GM23338 (cell line): ENCODE data around the gene VSTM2B. TPM values are rescaled to one million over a fixed set of nuclear protein-coding genes. Genes with fewer than 3 reads are reported as not detected.

ENCODE experiments used
- ATAC-seq: fragments of 200-7000 bp; cut with Tn5 transposase; 3 replicates; pipeline ENCODE4 v1.9.1; 2020
- DNase-seq: peaks from one replicate; pipeline ENCODE4 v3.0.0-alpha.2; 2015; ENCODE audit warnings: low spot score
- H2AFZ ChIP-seq: fragments of 200-600 bp; sonication (generic); 2 replicates; pipeline ENCODE4 v1.8.0; 2016; ENCODE audit warnings: antibody characterized with exemption, mild to moderate bottlenecking, moderate library complexity
- H3F3A ChIP-seq: fragments of 200-600 bp; sonication (generic); replicated peaks from 2 replicates; pipeline ENCODE4 v1.8.0; 2017; ENCODE audit warnings: antibody characterized with exemption, mixed run types, low read depth
- H3K27ac ChIP-seq: fragments of 200-600 bp; sonication (generic); 2 replicates; pipeline ENCODE4 v1.6.1; 2016; ENCODE audit warnings: low read depth
- H3K27me3 ChIP-seq: fragments of 200-600 bp; sonication (generic); 2 replicates; pipeline ENCODE4 v1.8.0; 2016; ENCODE audit warnings: mild to moderate bottlenecking, mixed run types, moderate library complexity; ENCODE audit not compliant: insufficient read depth
- H3K36me3 ChIP-seq: fragments of 200-600 bp; sonication (generic); 2 replicates; pipeline ENCODE4 v1.8.0; 2016; ENCODE audit warnings: mild to moderate bottlenecking; ENCODE audit not compliant: insufficient read depth
- H3K4me1 ChIP-seq: fragments of 200-600 bp; sonication (generic); 2 replicates; pipeline ENCODE4 v1.8.0; 2016; ENCODE audit warnings: mild to moderate bottlenecking, moderate library complexity; ENCODE audit not compliant: insufficient read depth
- H3K4me2 ChIP-seq: fragments of 200-600 bp; sonication (generic); 2 replicates; pipeline ENCODE4 v1.7.1; 2017; ENCODE audit warnings: mixed run types
- H3K4me3 ChIP-seq: fragments of 200-600 bp; sonication (generic); 2 replicates; pipeline ENCODE4 v1.6.1; 2016; ENCODE audit warnings: mixed run types
- H3K79me2 ChIP-seq: fragments of 200-600 bp; sonication (generic); replicated peaks from 2 replicates; pipeline ENCODE4 v1.8.0; 2017; ENCODE audit warnings: mild to moderate bottlenecking; ENCODE audit not compliant: insufficient read depth
- H3K9me2 ChIP-seq: fragments of 200-600 bp; sonication (generic); 2 replicates; pipeline ENCODE4 v1.8.0; 2017; ENCODE audit not compliant: insufficient read depth
- H4K20me1 ChIP-seq: fragments of 200-600 bp; sonication (generic); replicated peaks from 2 replicates; pipeline ENCODE4 v1.8.0; 2017; ENCODE audit warnings: mild to moderate bottlenecking; ENCODE audit not compliant: insufficient read depth
- H3K27ac Mint-ChIP-seq: 2 replicates; pipeline ENCODE4 v1.8.0; 2020; ENCODE audit warnings: inconsistent platforms, mild to moderate bottlenecking, moderate library complexity, mixed read lengths
- H3K27me3 Mint-ChIP-seq: 3 replicates; pipeline ENCODE4 v1.8.0; 2022; ENCODE audit warnings: low read depth, mild to moderate bottlenecking, moderate library complexity, mixed read lengths, inconsistent platforms; ENCODE audit not compliant: insufficient read depth, poor library complexity
- H3K36me3 Mint-ChIP-seq: 3 replicates; pipeline ENCODE4 v1.8.0; 2021; ENCODE audit warnings: low read depth, mild to moderate bottlenecking, inconsistent platforms, moderate library complexity, mixed read lengths
- H3K4me1 Mint-ChIP-seq: 3 replicates; pipeline ENCODE4 v1.8.0; 2020; ENCODE audit warnings: mild to moderate bottlenecking, inconsistent platforms, mixed read lengths
- H3K4me3 Mint-ChIP-seq: 3 replicates; pipeline ENCODE4 v1.8.0; 2021; ENCODE audit warnings: moderate library complexity, mild to moderate bottlenecking, inconsistent platforms, mixed read lengths
- H3K9me3 Mint-ChIP-seq: 3 replicates; pipeline ENCODE4 v1.8.0; 2020; ENCODE audit warnings: moderate library complexity, mild to moderate bottlenecking, inconsistent platforms, mixed read lengths
- EZH2 ChIP-seq: fragments of 200-600 bp; sonication (generic); IDR thresholded peaks from one replicate; pipeline ENCODE4 v1.8.0; 2017; ENCODE audit warnings: antibody characterized with exemption, mild to moderate bottlenecking, low read depth; ENCODE audit not compliant: unreplicated experiment
- EZH2phosphoT487 ChIP-seq: fragments of 200-600 bp; sonication (generic); IDR thresholded peaks from one replicate; pipeline ENCODE4 v1.8.1; 2018; ENCODE audit warnings: antibody characterized with exemption; ENCODE audit not compliant: unreplicated experiment
- POLR2AphosphoS5 ChIP-seq: IDR thresholded peaks from 2 replicates; pipeline ENCODE4 v1.6.1; 2016; ENCODE audit warnings: antibody characterized with exemption, low read depth
- ZNF331 ChIP-seq: fragments of 250-450 bp; sonication (Bioruptor Pico); IDR thresholded peaks from 2 replicates; pipeline ENCODE4 v1.5.0; 2020; ENCODE audit warnings: low read depth, mild to moderate bottlenecking, moderate library complexity
- polyA plus RNA-seq: library from polyadenylated mRNA; unstranded; fragments of >200 nt; fragmentation: Nextera tagmentation; extraction: Ambion mirVana; gene quantifications from 2 replicates; pipeline ENCODE4 v1.2.1, GENCODE V29; 2016
- total RNA-seq: library from RNA; depleted of rRNA; stranded (reverse); fragments of >200 nt; shearing (Covaris generic); gene quantifications from 2 replicates; pipeline ENCODE4 v1.2.3, GENCODE V29; 2014
- TF ChIP-seq, protein P1 (sequence below), 2 experiments: fragments of 200-600 bp in 1 of 2; sonication (generic) in 1 of 2; conservative IDR thresholded peaks; 2 replicates each; pipeline versions ENCODE4 v1.5.1 to v1.6.1; 2016 to 2017; ENCODE audit warnings: antibody characterized with exemption in 2 of 2, low read depth in 2 of 2, mild to moderate bottlenecking in 2 of 2, moderate library complexity in 1 of 2
- TF ChIP-seq, protein P2 (sequence below): IDR thresholded peaks from one replicate; pipeline ENCODE4 v1.6.1; 2018; ENCODE audit warnings: antibody characterized with exemption; ENCODE audit not compliant: unreplicated experiment

Gene VSTM2B
- total and polyA plus RNA-seq, 2 experiments from 2014 or later = 1.2 to 1.8 TPM

DNA sequence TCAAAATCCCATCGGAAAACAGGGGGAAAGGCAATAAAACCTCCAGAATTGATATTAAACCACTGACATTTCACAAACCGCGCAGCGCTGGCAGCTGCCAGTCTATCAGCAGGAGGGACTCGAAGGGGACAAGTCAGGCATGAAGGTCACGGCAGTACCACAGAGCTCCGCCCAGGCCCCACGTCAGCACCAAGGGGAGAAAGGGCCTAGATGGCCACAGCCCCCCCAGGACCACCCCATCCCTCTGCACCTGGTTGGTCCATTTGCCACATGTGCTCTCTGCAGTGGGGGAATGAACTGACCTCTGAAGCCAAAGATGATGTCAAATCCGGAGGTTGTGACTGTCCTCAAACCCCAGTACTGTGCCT, 9.5 kb upstream of the VSTM2B start:
- no peak for TF ChIP-seq EZH2phosphoT487
- TF ChIP-seq, protein P1, sequence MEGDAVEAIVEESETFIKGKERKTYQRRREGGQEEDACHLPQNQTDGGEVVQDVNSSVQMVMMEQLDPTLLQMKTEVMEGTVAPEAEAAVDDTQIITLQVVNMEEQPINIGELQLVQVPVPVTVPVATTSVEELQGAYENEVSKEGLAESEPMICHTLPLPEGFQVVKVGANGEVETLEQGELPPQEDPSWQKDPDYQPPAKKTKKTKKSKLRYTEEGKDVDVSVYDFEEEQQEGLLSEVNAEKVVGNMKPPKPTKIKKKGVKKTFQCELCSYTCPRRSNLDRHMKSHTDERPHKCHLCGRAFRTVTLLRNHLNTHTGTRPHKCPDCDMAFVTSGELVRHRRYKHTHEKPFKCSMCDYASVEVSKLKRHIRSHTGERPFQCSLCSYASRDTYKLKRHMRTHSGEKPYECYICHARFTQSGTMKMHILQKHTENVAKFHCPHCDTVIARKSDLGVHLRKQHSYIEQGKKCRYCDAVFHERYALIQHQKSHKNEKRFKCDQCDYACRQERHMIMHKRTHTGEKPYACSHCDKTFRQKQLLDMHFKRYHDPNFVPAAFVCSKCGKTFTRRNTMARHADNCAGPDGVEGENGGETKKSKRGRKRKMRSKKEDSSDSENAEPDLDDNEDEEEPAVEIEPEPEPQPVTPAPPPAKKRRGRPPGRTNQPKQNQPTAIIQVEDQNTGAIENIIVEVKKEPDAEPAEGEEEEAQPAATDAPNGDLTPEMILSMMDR (conservative IDR thresholded peaks at IDR 0.05; ENCODE audit: low read depth in 2 of 2) = no peak
- TF ChIP-seq, protein P2, sequence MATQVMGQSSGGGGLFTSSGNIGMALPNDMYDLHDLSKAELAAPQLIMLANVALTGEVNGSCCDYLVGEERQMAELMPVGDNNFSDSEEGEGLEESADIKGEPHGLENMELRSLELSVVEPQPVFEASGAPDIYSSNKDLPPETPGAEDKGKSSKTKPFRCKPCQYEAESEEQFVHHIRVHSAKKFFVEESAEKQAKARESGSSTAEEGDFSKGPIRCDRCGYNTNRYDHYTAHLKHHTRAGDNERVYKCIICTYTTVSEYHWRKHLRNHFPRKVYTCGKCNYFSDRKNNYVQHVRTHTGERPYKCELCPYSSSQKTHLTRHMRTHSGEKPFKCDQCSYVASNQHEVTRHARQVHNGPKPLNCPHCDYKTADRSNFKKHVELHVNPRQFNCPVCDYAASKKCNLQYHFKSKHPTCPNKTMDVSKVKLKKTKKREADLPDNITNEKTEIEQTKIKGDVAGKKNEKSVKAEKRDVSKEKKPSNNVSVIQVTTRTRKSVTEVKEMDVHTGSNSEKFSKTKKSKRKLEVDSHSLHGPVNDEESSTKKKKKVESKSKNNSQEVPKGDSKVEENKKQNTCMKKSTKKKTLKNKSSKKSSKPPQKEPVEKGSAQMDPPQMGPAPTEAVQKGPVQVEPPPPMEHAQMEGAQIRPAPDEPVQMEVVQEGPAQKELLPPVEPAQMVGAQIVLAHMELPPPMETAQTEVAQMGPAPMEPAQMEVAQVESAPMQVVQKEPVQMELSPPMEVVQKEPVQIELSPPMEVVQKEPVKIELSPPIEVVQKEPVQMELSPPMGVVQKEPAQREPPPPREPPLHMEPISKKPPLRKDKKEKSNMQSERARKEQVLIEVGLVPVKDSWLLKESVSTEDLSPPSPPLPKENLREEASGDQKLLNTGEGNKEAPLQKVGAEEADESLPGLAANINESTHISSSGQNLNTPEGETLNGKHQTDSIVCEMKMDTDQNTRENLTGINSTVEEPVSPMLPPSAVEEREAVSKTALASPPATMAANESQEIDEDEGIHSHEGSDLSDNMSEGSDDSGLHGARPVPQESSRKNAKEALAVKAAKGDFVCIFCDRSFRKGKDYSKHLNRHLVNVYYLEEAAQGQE = no peak
- Mint-ChIP-seq H3K9me3 (no peaks in the 10 kb centered on the region; the same call in 2 of the 3 replicates), H3K27ac (no peak overlapping the region), H3K36me3 (no peaks in the 10 kb centered on the region), H3K4me1 (peaks cover 2% of the 10 kb centered on the region; the same call in 1 of the 3 replicates), H3K27me3 (peaks cover 15% of the 10 kb centered on the region), H3K4me3 (no peak overlapping the region)
- Histone ChIP-seq H2AFZ (no peak overlapping the region), H3K27me3 (no peaks in the 10 kb centered on the region), H3K36me3 (no peaks in the 10 kb centered on the region), H3K79me2 (no peaks in the 10 kb centered on the region), H4K20me1 (no peaks in the 10 kb centered on the region), H3K4me3 (no peak overlapping the region), H3K4me2 (no peak overlapping the region), H3K9me2 (no peaks in the 10 kb centered on the region), H3F3A (no peaks in the 10 kb centered on the region), H3K4me1 (no peaks in the 10 kb centered on the region), H3K27ac (no peak overlapping the region)
- ATAC-seq (no peak), DNase-seq (no peak)

DNA sequence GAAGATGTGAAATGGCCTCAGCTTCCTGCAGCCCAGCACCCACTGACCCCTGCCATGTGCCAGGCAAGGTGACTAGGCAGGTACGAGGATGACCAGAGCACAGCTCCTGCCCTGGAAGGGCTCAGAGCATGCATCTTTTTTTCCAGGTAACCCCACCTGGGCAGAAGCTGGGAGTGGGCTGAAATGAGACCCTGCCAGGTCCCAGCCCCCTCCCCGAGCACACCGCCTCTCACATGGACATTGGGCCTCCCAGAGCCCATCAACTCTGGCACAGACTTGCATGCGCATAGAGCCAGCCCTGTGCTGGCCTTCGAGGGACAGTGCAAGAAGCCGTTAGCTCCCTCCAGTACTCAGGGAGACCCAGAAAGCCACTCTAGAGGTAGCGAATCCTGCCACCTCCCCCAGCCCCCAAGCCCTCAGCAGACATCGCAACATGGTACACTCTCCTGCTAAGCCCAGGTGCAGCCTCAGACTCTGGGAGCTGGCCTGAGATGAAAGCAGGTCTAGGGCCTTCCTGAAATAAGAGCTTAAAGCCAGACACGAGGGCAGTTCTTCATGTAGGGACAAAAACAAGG, 8.9 kb upstream of the VSTM2B start:
- no peaks in the 10 kb centered on the region for H3K27me3 ChIP-seq
- H3F3A ChIP-seq = no peaks in the 10 kb centered on the region
- ATAC-seq (no peak), DNase-seq (no peak)
- no peak overlapping the region for H3K4me3 Mint-ChIP-seq
- no peaks in the 10 kb centered on the region for H3K4me1 ChIP-seq
- no peaks in the 10 kb centered on the region for H4K20me1 ChIP-seq
- H3K9me2 ChIP-seq = no peaks in the 10 kb centered on the region
- no peak overlapping the region for H3K27ac ChIP-seq
- no peak overlapping the region for H3K4me3 ChIP-seq
- TF ChIP-seq EZH2 (no peak), POLR2AphosphoS5 (no peak), ZNF331 (no peak)
- TF ChIP-seq, protein P2 = no peak
- peaks cover 13% of the 10 kb centered on the region for H3K27me3 Mint-ChIP-seq
- no peaks in the 10 kb centered on the region; the same call in 2 of the 3 replicates for H3K9me3 Mint-ChIP-seq
- no peaks in the 10 kb centered on the region for H3K36me3 Mint-ChIP-seq
- no peak overlapping the region for H3K27ac Mint-ChIP-seq
- no peak overlapping the region for H3K4me2 ChIP-seq
- peaks cover 2% of the 10 kb centered on the region; the same call in 1 of the 3 replicates for H3K4me1 Mint-ChIP-seq
- H2AFZ ChIP-seq = no peak overlapping the region
- no peaks in the 10 kb centered on the region for H3K79me2 ChIP-seq
- no peaks in the 10 kb centered on the region for H3K36me3 ChIP-seq
